MCF 10A (cell line): Measurements from ENCODE around the gene GRWD1. TPM values are rescaled to one million over a fixed set of nuclear protein-coding genes. Genes with fewer than 3 reads are reported as not detected.
A peak's percentile ranks its signal among the peaks of the same experiment; 100 is the strongest.

Experiments used
- BruUV-seq: library from RNA; stranded (reverse); fragments of 400-500 nt; replicated peaks from 2 replicates; lab custom pipeline; 2021; lab: Mats Ljungman, UMichigan
- CTCF ChIA-PET: fragments of 300-600 bp; sonication (Branson Sonifier 250); formaldehyde crosslinking; extraction: SDS; loops from one replicate; lab custom pipeline; 2021; ENCODE audit warnings: antibody characterized with exemption, inconsistent platforms; lab: Yijun Ruan, JAX
- POLR2A ChIA-PET: fragments of 300-600, 350-650 bp; sonication (Branson Sonifier 250); formaldehyde crosslinking; extraction: SDS; loops from one replicate; lab custom pipeline; 2020; ENCODE audit warnings: antibody characterized with exemption, inconsistent platforms; lab: Yijun Ruan, JAX
- DNase-seq: peaks from one replicate; pipeline ENCODE4 v3.0.0-alpha.2; 2018; ENCODE audit not compliant: unreplicated experiment
- H3K27ac Mint-ChIP-seq: one replicate; pipeline ENCODE4 v1.8.0; 2022; ENCODE audit warnings: mild to moderate bottlenecking, low read depth, mixed read lengths; ENCODE audit not compliant: unreplicated experiment
- H3K27me3 Mint-ChIP-seq: one replicate; pipeline ENCODE4 v1.8.0; 2022; ENCODE audit warnings: mixed read lengths; ENCODE audit not compliant: insufficient read depth, unreplicated experiment
- H3K36me3 Mint-ChIP-seq: one replicate; pipeline ENCODE4 v1.8.0; 2022; ENCODE audit warnings: mild to moderate bottlenecking, moderate library complexity, mixed read lengths; ENCODE audit not compliant: insufficient read depth, unreplicated experiment
- H3K4me1 Mint-ChIP-seq: one replicate; pipeline ENCODE4 v1.8.0; 2022; ENCODE audit warnings: mixed read lengths; ENCODE audit not compliant: insufficient read depth, unreplicated experiment
- H3K4me3 Mint-ChIP-seq: one replicate; pipeline ENCODE4 v1.8.0; 2022; ENCODE audit warnings: mild to moderate bottlenecking, moderate library complexity, mixed read lengths; ENCODE audit not compliant: unreplicated experiment
- H3K9me3 Mint-ChIP-seq: one replicate; pipeline ENCODE4 v1.8.0; 2022; ENCODE audit warnings: mixed read lengths; ENCODE audit not compliant: unreplicated experiment
- CTCF ChIP-seq: fragments of 200-600 bp; IDR thresholded peaks from one replicate; pipeline ENCODE4 v1.8.0; 2022; ENCODE audit warnings: antibody characterized with exemption, mild to moderate bottlenecking; ENCODE audit not compliant: unreplicated experiment
- intact Hi-C: fragments of 100-400 bp; cut with micrococcal nuclease; formaldehyde crosslinking; loops from 2 replicates; pipeline ENCODE4 v1.14.1; 2022
- total RNA-seq: library from RNA; stranded (reverse); gene quantifications from 2 replicates; pipeline ENCODE4 v1.2.3, GENCODE V29; 2022

GRWD1 gene
- total RNA-seq, 1 experiment from 2014 or later, result 55.8 TPM

GRCh38 chr19:48451624-48452023 lies 5.8 kb downstream of the GRWD1 start:
- CTCF ChIA-PET, result no interaction called here
- BruUV-seq, result no TSS peak
- Mint-ChIP-seq H3K9me3 (no peaks in the 10 kb centered on the region), H3K27ac (no peak overlapping the region), H3K4me1 (peaks cover 19% of the 10 kb centered on the region), H3K27me3 (no peaks in the 10 kb centered on the region), H3K4me3 (no peak overlapping the region), H3K36me3 (peaks cover 80% of the 10 kb centered on the region)
- no peak for DNase-seq
- POLR2A ChIA-PET, result interaction anchor here (0.6 kb wide), 1 partner anchor 10 kb away, joined by 3 read pairs; no protein-coding TSS in a partner anchor
- intact Hi-C loops, result no loop called here
- no peak for TF ChIP-seq CTCF

GRCh38 chr19:48452289-48453190 lies 6.8 kb downstream of the GRWD1 start:
- Mint-ChIP-seq H3K36me3 (peaks cover 82% of the 10 kb centered on the region), H3K9me3 (no peaks in the 10 kb centered on the region), H3K27ac (no peak overlapping the region), H3K4me1 (peaks cover 17% of the 10 kb centered on the region), H3K27me3 (no peaks in the 10 kb centered on the region), H3K4me3 (no peak overlapping the region)
- no peak for TF ChIP-seq CTCF
- POLR2A ChIA-PET, result interaction anchor here (0.6 kb wide), 1 partner anchor 9 kb away, joined by 3 read pairs; no protein-coding TSS in a partner anchor
- no peak for DNase-seq
- CTCF ChIA-PET, result interaction anchor here (0.6 kb wide), 1 partner anchor 129 kb away, joined by 3 read pairs; no protein-coding TSS in a partner anchor
- no TSS peak for BruUV-seq
- intact Hi-C loops, result no loop called here

GRCh38 chr19:48454150-48454730 lies 8.5 kb downstream of the GRWD1 start:
- POLR2A ChIA-PET, result no interaction called here
- CTCF ChIA-PET, result no interaction called here
- intact Hi-C loops, result no loop called here
- Mint-ChIP-seq H3K9me3 (no peaks in the 10 kb centered on the region), H3K36me3 (peaks cover 78% of the 10 kb centered on the region), H3K27me3 (no peaks in the 10 kb centered on the region), H3K27ac (peak overlapping the region; percentile 60), H3K4me1 (peaks cover 9% of the 10 kb centered on the region), H3K4me3 (no peak overlapping the region)
- DNase-seq, result no peak
- BruUV-seq, result no TSS peak
- TF ChIP-seq CTCF, result no peak
